Loucy (cell line): ENCODE measurements around the gene NR2F2.

Source experiments
- H2AFZ ChIP-seq: fragments of 200-600 bp; sonication (generic); 2 replicates; pipeline ENCODE4 v1.6.0; 2016; ENCODE audit warnings: antibody characterized with exemption, mild to moderate bottlenecking, low read length, moderate library complexity
- H3F3A ChIP-seq: fragments of 200-600 bp; 2 replicates; pipeline ENCODE4 v1.6.0; 2016; ENCODE audit warnings: antibody characterized with exemption, low read depth, mild to moderate bottlenecking
- H3K27me3 ChIP-seq: fragments of 200-600 bp; sonication (generic); 2 replicates; pipeline ENCODE4 v1.6.1; 2014; ENCODE audit warnings: low read length, mild to moderate bottlenecking; ENCODE audit not compliant: insufficient read depth, poor library complexity, severe bottlenecking
- H3K36me3 ChIP-seq: fragments of 200-600 bp; sonication (generic); 2 replicates; pipeline ENCODE4 v1.6.1; 2016; ENCODE audit warnings: low read length; ENCODE audit not compliant: insufficient read depth
- H3K4me1 ChIP-seq: fragments of 200-600 bp; sonication (generic); 2 replicates; pipeline ENCODE4 v1.5.1; 2014; ENCODE audit warnings: low read length, mild to moderate bottlenecking; ENCODE audit not compliant: insufficient read depth, poor library complexity, severe bottlenecking
- H3K4me2 ChIP-seq: fragments of 200-600 bp; sonication (generic); 2 replicates; pipeline ENCODE4 v1.6.0; 2014; ENCODE audit warnings: antibody characterized with exemption, low read length, low read depth, mild to moderate bottlenecking; ENCODE audit not compliant: poor library complexity, severe bottlenecking
- H3K4me3 ChIP-seq: fragments of 200-600 bp; sonication (generic); 2 replicates; pipeline ENCODE4 v1.5.1; 2014; ENCODE audit warnings: low read length, mild to moderate bottlenecking, mixed read lengths; ENCODE audit not compliant: poor library complexity, severe bottlenecking
- H3K79me2 ChIP-seq: fragments of 200-600 bp; sonication (generic); 2 replicates; pipeline ENCODE4 v1.6.1; 2014; ENCODE audit warnings: low read length; ENCODE audit not compliant: insufficient read depth
- H3K9ac ChIP-seq: fragments of 200-600 bp; sonication (generic); 2 replicates; pipeline ENCODE4 v1.6.0; 2014; ENCODE audit warnings: mild to moderate bottlenecking, low read depth, low read length, moderate library complexity; ENCODE audit not compliant: poor library complexity, severe bottlenecking
- H3K9me2 ChIP-seq: fragments of 200-600 bp; sonication (generic); replicated peaks from 2 replicates; pipeline ENCODE4 v1.6.1; 2016; ENCODE audit warnings: low read depth, low read length, mixed read lengths
- H3K9me3 ChIP-seq: fragments of 200-600 bp; sonication (generic); 2 replicates; pipeline ENCODE4 v1.6.1; 2014; ENCODE audit warnings: mild to moderate bottlenecking, antibody characterized with exemption, low read length, low read depth; ENCODE audit not compliant: insufficient read depth
- H4K20me1 ChIP-seq: fragments of 200-600 bp; sonication (generic); 2 replicates; pipeline ENCODE4 v1.6.0; 2014; ENCODE audit warnings: antibody characterized with exemption, low read length, mild to moderate bottlenecking; ENCODE audit not compliant: insufficient read depth, poor library complexity, severe bottlenecking
- EZH2phosphoT487 ChIP-seq: fragments of 200-600 bp; IDR thresholded peaks from 2 replicates; pipeline ENCODE4 v1.6.1; 2018; ENCODE audit warnings: antibody characterized with exemption, mild to moderate bottlenecking, moderate library complexity, borderline replicate concordance
- TF ChIP-seq, protein P1 (sequence below): fragments of 200-600 bp; sonication (generic); conservative IDR thresholded peaks from 2 replicates; pipeline ENCODE4 v1.5.1; 2014; ENCODE audit warnings: mild to moderate bottlenecking, antibody characterized with exemption, low read length

NR2F2 gene

DNA sequence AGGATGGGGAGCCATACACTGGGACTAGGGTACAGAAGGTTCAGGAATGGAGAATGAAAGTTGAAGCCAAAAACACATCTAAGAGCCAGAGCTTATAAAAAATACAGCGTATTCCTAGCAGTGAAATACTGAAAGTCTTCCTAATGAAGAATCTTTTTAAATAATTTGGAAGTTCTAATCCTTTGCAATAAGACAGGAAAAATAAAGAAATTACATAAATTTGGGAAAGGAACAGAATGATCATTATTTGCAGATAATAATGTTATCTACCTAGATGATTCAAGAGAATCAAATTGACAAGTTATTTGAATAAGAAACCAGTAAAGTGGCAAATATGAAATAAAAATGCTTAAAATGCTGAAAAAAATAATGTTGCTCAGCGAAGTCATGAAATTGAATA, 32.3 kb upstream of the NR2F2 start:
- H3K9ac ChIP-seq, result no peak overlapping the region
- H2AFZ ChIP-seq, result no peak overlapping the region
- H3K79me2 ChIP-seq, result no peaks in the 10 kb centered on the region
- H4K20me1 ChIP-seq, result no peaks in the 10 kb centered on the region
- no peaks in the 10 kb centered on the region for H3K27me3 ChIP-seq
- no peak overlapping the region for H3K4me3 ChIP-seq
- H3K4me1 ChIP-seq, result no peaks in the 10 kb centered on the region
- no peaks in the 10 kb centered on the region for H3K9me2 ChIP-seq
- H3K4me2 ChIP-seq, result no peak overlapping the region
- no peaks in the 10 kb centered on the region for H3K36me3 ChIP-seq
- H3K9me3 ChIP-seq, result peaks cover 8% of the 10 kb centered on the region; the same call in 1 of the 2 replicates
- no peak for TF ChIP-seq EZH2phosphoT487
- TF ChIP-seq, protein P1, sequence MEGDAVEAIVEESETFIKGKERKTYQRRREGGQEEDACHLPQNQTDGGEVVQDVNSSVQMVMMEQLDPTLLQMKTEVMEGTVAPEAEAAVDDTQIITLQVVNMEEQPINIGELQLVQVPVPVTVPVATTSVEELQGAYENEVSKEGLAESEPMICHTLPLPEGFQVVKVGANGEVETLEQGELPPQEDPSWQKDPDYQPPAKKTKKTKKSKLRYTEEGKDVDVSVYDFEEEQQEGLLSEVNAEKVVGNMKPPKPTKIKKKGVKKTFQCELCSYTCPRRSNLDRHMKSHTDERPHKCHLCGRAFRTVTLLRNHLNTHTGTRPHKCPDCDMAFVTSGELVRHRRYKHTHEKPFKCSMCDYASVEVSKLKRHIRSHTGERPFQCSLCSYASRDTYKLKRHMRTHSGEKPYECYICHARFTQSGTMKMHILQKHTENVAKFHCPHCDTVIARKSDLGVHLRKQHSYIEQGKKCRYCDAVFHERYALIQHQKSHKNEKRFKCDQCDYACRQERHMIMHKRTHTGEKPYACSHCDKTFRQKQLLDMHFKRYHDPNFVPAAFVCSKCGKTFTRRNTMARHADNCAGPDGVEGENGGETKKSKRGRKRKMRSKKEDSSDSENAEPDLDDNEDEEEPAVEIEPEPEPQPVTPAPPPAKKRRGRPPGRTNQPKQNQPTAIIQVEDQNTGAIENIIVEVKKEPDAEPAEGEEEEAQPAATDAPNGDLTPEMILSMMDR, result no peak
- no peaks in the 10 kb centered on the region for H3F3A ChIP-seq

DNA sequence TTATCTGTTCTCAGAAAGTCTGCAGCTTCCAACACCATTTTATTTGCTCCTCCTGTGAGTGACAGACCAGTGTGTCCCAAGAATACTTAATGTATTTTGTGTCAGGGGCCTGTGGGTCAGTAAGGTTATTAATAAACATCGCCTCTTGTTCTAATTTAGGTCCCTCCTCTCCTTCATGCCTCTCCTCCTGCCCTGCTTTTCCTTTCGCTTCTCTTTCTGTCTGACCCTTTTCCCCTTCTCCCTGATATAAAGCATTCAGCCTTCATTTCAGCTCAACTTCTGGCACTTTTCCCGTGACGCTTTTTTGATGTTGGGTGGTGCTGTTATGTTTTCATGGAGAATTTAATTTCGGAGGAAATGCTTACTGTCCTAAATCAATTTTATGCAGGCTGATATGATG, 29.7 kb upstream of the NR2F2 start:
- H3K36me3 ChIP-seq, result no peaks in the 10 kb centered on the region
- no peak overlapping the region for H3K4me3 ChIP-seq
- no peaks in the 10 kb centered on the region for H3K9me2 ChIP-seq
- no peaks in the 10 kb centered on the region for H3K79me2 ChIP-seq
- H3F3A ChIP-seq, result no peaks in the 10 kb centered on the region
- peaks cover 8% of the 10 kb centered on the region; the same call in 1 of the 2 replicates for H3K9me3 ChIP-seq
- H4K20me1 ChIP-seq, result no peaks in the 10 kb centered on the region
- H3K9ac ChIP-seq, result no peak overlapping the region
- no peak overlapping the region for H3K4me2 ChIP-seq
- H3K4me1 ChIP-seq, result no peaks in the 10 kb centered on the region
- H2AFZ ChIP-seq, result no peak overlapping the region
- no peaks in the 10 kb centered on the region for H3K27me3 ChIP-seq
- TF ChIP-seq, protein P1, result no peak
- TF ChIP-seq EZH2phosphoT487, result no peak

DNA sequence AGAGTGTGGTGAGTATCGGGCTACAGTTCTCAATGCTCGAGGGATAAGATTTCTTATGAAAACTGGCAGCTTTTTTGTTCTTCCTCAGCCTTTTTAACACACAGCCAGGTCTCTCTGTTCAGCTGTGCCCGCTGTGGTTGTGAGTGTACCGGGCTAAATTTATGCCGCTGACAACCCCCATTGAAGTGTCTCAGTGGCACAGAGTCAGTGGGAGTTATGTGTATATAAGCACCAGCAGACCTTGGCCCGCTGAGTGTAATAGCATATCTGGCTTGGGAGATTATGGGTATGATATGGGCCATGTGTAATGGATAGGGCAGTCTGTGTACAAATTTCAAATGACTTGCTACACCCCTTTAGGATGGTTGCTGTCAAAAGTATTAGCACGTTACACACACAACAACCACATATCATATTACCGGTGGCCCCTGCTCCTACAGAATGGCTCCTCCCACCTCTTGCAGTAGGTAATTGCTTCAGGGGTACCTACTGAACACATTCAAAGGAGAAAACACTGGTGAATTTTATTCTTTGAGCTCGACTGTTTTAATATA, 26.9 kb upstream of the NR2F2 start:
- Histone ChIP-seq H3K36me3 (no peaks in the 10 kb centered on the region), H3K9me2 (no peaks in the 10 kb centered on the region), H2AFZ (no peak overlapping the region), H3K9ac (no peak overlapping the region), H3K4me3 (no peak overlapping the region), H3K9me3 (peaks cover 2% of the 10 kb centered on the region; the same call in 1 of the 2 replicates), H3K4me1 (no peaks in the 10 kb centered on the region), H3K79me2 (no peaks in the 10 kb centered on the region), H3F3A (no peaks in the 10 kb centered on the region), H3K27me3 (no peaks in the 10 kb centered on the region), H4K20me1 (no peaks in the 10 kb centered on the region), H3K4me2 (no peak overlapping the region)
- no peak for TF ChIP-seq EZH2phosphoT487
- TF ChIP-seq, protein P1, result no peak
